Measurements from ENCODE around the gene MEF2B.
"Not testable (repeated sequence)": the region's sequence is repeated elsewhere in the genome, so short reads cannot be mapped to it uniquely, and the experiment has no call there.

The MEF2B gene

DNA sequence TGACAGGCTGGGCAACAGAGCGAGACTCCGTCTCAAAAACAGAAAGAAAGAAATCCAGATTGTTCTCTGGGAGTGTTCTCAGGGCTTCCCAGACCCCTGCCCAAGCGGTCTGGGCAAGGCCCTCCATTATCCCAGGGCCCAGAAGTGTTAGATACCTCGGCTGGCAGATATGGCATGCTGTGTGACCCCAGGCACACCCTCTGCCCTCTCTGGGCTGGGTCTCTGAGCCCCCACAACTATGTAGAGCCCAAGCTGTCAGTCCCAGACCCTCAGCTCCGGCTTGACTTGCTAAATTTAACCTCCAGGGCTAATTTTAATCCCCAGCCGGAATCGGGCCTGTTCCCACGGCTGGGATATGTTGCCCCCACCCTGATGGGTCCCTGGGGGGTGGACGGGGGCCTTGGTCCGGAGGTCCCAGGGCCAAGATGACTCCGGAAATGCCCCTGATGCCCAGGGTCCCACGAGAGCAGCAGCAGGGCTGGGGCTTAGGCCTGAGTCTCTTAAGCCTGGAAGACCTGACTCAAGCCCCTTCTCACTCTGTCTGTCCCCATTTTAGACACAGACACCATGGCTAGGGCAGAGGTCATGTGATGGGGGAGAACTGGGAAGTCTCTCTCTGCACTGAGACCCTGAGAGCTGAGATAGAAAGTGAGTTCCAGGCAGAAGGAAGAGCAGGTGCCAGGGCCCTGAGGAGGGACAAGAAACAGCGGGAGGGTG, 17.2 kb downstream of the MEF2B start:
- DNase-seq (ENCODE audit: low read depth), result no peak
- no peak overlapping the region for H3K4me3 ChIP-seq (ENCODE audit: low read length)
- TF ChIP-seq, protein P1, sequence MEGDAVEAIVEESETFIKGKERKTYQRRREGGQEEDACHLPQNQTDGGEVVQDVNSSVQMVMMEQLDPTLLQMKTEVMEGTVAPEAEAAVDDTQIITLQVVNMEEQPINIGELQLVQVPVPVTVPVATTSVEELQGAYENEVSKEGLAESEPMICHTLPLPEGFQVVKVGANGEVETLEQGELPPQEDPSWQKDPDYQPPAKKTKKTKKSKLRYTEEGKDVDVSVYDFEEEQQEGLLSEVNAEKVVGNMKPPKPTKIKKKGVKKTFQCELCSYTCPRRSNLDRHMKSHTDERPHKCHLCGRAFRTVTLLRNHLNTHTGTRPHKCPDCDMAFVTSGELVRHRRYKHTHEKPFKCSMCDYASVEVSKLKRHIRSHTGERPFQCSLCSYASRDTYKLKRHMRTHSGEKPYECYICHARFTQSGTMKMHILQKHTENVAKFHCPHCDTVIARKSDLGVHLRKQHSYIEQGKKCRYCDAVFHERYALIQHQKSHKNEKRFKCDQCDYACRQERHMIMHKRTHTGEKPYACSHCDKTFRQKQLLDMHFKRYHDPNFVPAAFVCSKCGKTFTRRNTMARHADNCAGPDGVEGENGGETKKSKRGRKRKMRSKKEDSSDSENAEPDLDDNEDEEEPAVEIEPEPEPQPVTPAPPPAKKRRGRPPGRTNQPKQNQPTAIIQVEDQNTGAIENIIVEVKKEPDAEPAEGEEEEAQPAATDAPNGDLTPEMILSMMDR (conservative IDR thresholded peaks at IDR 0.05; ENCODE audit: low read length), result no peak

DNA sequence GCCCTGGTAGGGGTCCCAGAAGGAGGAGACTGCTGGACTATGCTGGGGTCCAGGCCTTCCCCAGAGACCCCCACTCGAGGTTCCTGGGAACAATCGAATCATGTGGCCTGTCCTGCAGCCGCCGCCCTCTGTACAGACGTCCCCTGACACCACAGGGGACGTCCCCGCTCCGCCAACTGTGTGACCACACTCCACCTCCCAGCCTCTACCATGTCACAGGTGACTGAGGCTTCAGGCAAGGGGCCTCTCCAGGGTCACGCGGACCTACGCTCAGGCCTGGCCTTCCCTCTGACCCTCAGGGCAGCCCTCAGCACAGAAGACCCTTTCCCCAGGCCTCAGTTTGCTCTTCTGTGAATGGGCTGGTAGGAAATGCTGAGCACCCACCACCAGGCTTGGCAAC, 18.6 kb downstream of the MEF2B start:
- DNase-seq (ENCODE audit: low read depth), result no peak
- TF ChIP-seq, protein P1 (conservative IDR thresholded peaks at IDR 0.05; ENCODE audit: low read length), result no peak
- H3K4me3 ChIP-seq (ENCODE audit: low read length), result no peak overlapping the region

DNA sequence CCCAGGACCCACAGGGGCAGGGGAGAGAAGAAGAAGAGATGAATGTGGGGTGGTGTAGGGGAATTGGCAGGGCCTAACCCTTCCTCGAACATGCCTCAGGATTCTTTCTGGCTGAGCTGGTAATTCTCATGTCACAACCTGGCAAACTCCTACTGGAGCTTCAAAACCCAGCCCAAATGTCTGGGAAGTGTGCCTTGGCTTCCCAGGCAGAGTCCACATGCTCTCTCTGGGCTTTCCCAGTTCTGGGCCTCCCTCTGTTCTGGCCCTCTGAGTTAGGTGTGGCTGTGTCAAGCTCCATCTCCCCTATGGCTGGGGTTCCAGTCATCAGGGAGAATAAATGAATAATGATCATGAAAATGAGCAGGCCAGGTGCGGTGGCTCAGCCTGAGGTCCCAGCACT, 20.6 kb downstream of the MEF2B start:
- no peak overlapping the region for H3K4me3 ChIP-seq (ENCODE audit: low read length)
- no peak for DNase-seq (ENCODE audit: low read depth)
- TF ChIP-seq, protein P1 (conservative IDR thresholded peaks at IDR 0.05; ENCODE audit: low read length), result no peak

DNA sequence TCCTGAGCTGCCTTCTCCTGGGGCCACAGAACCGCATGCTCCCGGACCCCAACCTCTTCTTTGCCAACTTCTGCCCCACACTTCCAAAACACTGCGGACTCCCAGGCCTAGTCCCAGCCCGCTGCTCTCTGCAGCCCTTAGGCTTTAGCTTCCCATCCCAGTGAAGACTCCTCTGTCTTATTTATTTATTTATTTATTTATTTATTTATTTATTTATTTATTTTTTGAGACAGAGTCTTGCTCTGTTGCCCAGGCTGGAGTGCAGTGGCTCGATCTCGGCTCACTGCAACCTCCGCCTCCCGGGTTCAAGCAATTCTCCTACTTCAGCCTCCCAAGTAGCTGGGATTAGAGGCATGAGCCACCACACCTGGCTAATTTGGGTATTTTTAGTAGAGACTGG, 21.6 kb downstream of the MEF2B start:
- not testable (repeated sequence) for DNase-seq (ENCODE audit: low read depth); H3K4me3 ChIP-seq (ENCODE audit: low read length)

DNA sequence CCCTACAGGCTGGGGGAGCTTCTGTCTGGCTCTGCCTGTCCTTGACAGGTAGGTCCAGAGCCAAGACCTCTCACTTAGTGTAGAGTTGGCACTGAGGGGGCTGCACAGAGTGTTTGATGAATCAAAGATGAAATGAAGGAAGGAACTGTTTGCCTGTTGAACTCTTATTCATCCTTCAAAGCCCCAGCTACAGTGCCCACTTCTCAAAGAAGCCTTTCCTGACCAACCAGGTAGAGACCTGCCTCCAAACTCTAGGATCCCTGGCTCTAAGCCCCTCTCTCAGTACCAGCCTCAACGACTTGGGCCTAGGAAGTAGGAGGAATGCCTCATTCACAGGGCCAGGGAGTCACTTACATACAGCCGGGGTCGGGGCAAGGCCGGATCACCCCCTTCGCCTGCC, 22.7 kb downstream of the MEF2B start:
- no peak for DNase-seq (ENCODE audit: low read depth)
- no peak overlapping the region for H3K4me3 ChIP-seq (ENCODE audit: low read length)
- TF ChIP-seq, protein P1 (conservative IDR thresholded peaks at IDR 0.05; ENCODE audit: low read length), result no peak

DNA sequence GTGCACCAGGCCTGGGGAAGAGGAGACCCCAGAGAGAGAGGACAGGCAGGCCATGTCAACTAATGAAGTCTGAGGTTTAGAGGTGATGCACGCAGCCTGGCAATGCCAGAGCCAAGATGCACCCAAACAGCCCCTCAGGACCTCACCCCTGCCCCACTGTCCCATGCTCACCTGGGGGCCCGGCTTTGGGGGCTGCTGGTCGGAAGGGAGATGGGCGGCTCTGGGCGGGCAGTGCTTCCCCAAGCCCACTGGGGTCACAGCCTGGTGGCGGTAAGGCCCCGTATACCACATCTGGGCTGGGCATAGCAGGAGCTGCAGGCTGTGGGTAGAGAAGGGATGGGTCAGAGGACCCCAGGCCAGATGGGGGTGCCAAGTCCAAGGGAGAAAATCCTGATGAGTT, 23.2 kb downstream of the MEF2B start:
- DNase-seq (ENCODE audit: low read depth), result no peak
- H3K4me3 ChIP-seq (ENCODE audit: low read length), result no peak overlapping the region
- TF ChIP-seq, protein P1 (conservative IDR thresholded peaks at IDR 0.05; ENCODE audit: low read length), result no peak

DNA sequence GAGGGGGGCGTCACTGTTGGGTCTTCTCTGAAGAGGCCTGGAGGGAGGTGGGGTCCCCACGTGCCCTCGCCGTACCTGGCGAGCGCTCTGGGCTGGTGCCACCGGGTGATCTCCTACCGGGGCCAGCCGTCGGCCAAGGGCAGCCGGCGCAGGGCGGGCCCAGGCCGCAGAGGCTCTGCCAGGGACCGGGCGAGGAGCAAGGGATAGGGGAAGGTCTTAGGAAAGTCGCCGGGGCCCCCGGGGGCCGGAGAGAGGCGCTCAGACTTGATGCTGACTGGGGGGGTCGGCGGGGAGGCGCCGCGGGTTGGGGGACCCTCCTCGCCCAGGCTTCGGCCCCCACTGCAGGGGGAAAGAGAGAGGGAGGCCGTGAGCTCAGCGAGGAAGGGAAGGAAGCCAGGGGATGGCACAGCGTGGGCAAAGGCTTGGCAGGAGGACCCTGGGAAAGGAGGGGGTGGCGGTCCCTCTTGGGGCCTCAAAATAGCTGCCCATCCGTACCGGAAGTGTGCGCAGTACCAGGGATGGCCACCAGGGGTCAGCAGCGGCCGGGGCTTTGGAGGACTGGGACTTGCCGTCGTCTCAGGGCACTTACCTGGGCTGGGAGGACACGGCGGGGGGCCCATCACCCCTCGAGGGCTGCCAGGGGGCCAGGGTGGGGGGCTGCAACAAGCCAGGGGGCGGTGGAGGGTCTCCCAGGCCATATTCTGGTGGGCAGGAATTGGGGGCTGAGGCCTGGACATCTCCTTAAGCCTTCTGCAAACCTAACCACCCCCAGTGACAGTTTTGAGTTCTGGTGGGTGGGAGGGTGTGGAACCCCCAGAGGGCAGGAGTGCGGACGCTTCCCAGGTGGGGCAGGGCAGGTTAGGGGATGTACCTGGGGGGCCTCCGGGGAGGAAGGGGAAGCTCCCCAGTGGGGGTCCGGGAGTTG, 24.1 kb downstream of the MEF2B start:
- peak; percentile 46 for DNase-seq (ENCODE audit: low read depth)
- TF ChIP-seq, protein P1 (conservative IDR thresholded peaks at IDR 0.05; ENCODE audit: low read length), result peak; percentile 83
- H3K4me3 ChIP-seq (ENCODE audit: low read length), result no peak overlapping the region
